ENCODE data around the gene CDT1.

The CDT1 gene

GRCh38 chr16:88755745-88756443 is 47.7 kb upstream of the CDT1 start:
- H3K18ac ChIP-seq (ENCODE audit: low read length): no peak overlapping the region
- H3K23ac ChIP-seq (ENCODE audit: low read length): no peak overlapping the region
- no peak overlapping the region for H3K4me3 ChIP-seq (ENCODE audit: low read depth, low read length)
- H2BK120ac ChIP-seq (ENCODE audit: insufficient read depth, low read length, poor library complexity): no peak overlapping the region
- H2AFZ ChIP-seq (ENCODE audit: insufficient read depth, low read length, poor library complexity): no peak overlapping the region
- no peak for DNase-seq
- H3K9ac ChIP-seq (ENCODE audit: low read length): no peak overlapping the region
- no peak overlapping the region for H4K8ac ChIP-seq (ENCODE audit: low read depth, low read length)
- H4K12ac ChIP-seq (ENCODE audit: low read depth, low read length): no peak overlapping the region
- H3K79me1 ChIP-seq (ENCODE audit: low read length): no peaks in the 10 kb centered on the region
- WGBS (ENCODE audit: extremely low coverage, insufficient coverage, insufficient read length): no CpG with 5 or more reads among the region's 23 CpGs
- no peak overlapping the region for H4K91ac ChIP-seq (ENCODE audit: low read depth, low read length)
- H3K36me3 ChIP-seq (ENCODE audit: control insufficient read depth in 1 of 2, insufficient read depth in 2 of 2, low read length in 2 of 2): peaks cover 4 to 9% of the 10 kb centered on the region in 2 experiments
- H3K27ac ChIP-seq (ENCODE audit: low read depth, low read length): no peak overlapping the region
- H3K27me3 ChIP-seq (ENCODE audit: insufficient read depth, low read length): no peaks in the 10 kb centered on the region
- H3K79me2 ChIP-seq (ENCODE audit: control insufficient read depth, insufficient read depth, low read length, poor library complexity): peaks cover 2% of the 10 kb centered on the region
- H2BK5ac ChIP-seq (ENCODE audit: low read depth, low read length, poor library complexity): no peak overlapping the region
- H3K14ac ChIP-seq (ENCODE audit: low read length): no peak overlapping the region
- peaks cover 4 to 14% of the 10 kb centered on the region in 2 experiments for H3K4me1 ChIP-seq (ENCODE audit: control insufficient read depth in 1 of 2, insufficient read depth in 2 of 2, low read length in 2 of 2)
- H2BK12ac ChIP-seq (ENCODE audit: low read length): no peak overlapping the region
- H3K4ac ChIP-seq (ENCODE audit: low read depth, low read length): no peak overlapping the region
- no peak overlapping the region for H2AK5ac ChIP-seq (ENCODE audit: low read length)
- no peak overlapping the region for H3K4me2 ChIP-seq (ENCODE audit: low read length)
- H3K9me3 ChIP-seq (ENCODE audit: insufficient read depth, low read depth, low read length): peaks cover 5% of the 10 kb centered on the region

GRCh38 chr16:88758227-88758943 is 45.2 kb upstream of the CDT1 start:
- no peak overlapping the region for H3K4me2 ChIP-seq (ENCODE audit: low read length)
- H3K9me3 ChIP-seq (ENCODE audit: insufficient read depth, low read depth, low read length): peaks cover 6% of the 10 kb centered on the region
- H3K27ac ChIP-seq (ENCODE audit: low read depth, low read length): no peak overlapping the region
- H3K79me2 ChIP-seq (ENCODE audit: control insufficient read depth, insufficient read depth, low read length, poor library complexity): peaks cover 13% of the 10 kb centered on the region
- no CpG with 5 or more reads among the region's 13 CpGs for WGBS (ENCODE audit: extremely low coverage, insufficient coverage, insufficient read length)
- no peak overlapping the region for H3K18ac ChIP-seq (ENCODE audit: low read length)
- no peak overlapping the region for H3K4me3 ChIP-seq (ENCODE audit: low read depth, low read length)
- no peak overlapping the region for H3K9ac ChIP-seq (ENCODE audit: low read length)
- H3K14ac ChIP-seq (ENCODE audit: low read length): no peak overlapping the region
- peaks cover 11% of the 10 kb centered on the region for H3K79me1 ChIP-seq (ENCODE audit: low read length)
- H2BK120ac ChIP-seq (ENCODE audit: insufficient read depth, low read length, poor library complexity): no peak overlapping the region
- peaks cover 21 to 37% of the 10 kb centered on the region in 2 experiments for H3K4me1 ChIP-seq (ENCODE audit: control insufficient read depth in 1 of 2, insufficient read depth in 2 of 2, low read length in 2 of 2)
- H2BK12ac ChIP-seq (ENCODE audit: low read length): no peak overlapping the region
- no peak overlapping the region for H3K23ac ChIP-seq (ENCODE audit: low read length)
- H3K27me3 ChIP-seq (ENCODE audit: insufficient read depth, low read length): no peaks in the 10 kb centered on the region
- H3K4ac ChIP-seq (ENCODE audit: low read depth, low read length): no peak overlapping the region
- no peak overlapping the region for H2BK5ac ChIP-seq (ENCODE audit: low read depth, low read length, poor library complexity)
- DNase-seq: no peak
- no peak overlapping the region for H4K12ac ChIP-seq (ENCODE audit: low read depth, low read length)
- no peak overlapping the region for H2AFZ ChIP-seq (ENCODE audit: insufficient read depth, low read length, poor library complexity)
- no peak overlapping the region for H2AK5ac ChIP-seq (ENCODE audit: low read length)
- peaks cover 7% of the 10 kb centered on the region in 2 experiments for H3K36me3 ChIP-seq (ENCODE audit: control insufficient read depth in 1 of 2, insufficient read depth in 2 of 2, low read length in 2 of 2)
- H4K91ac ChIP-seq (ENCODE audit: low read depth, low read length): no peak overlapping the region
- no peak overlapping the region for H4K8ac ChIP-seq (ENCODE audit: low read depth, low read length)

- no peak overlapping the region for H3K18ac ChIP-seq (ENCODE audit: low read length)
- H3K27me3 ChIP-seq (ENCODE audit: insufficient read depth, low read length): no peaks in the 10 kb centered on the region
- peaks cover 6% of the 10 kb centered on the region for H3K9me3 ChIP-seq (ENCODE audit: insufficient read depth, low read depth, low read length)
- peaks cover 13% of the 10 kb centered on the region for H3K79me2 ChIP-seq (ENCODE audit: control insufficient read depth, insufficient read depth, low read length, poor library complexity)
- H3K4me2 ChIP-seq (ENCODE audit: low read length): no peak overlapping the region
- H2AFZ ChIP-seq (ENCODE audit: insufficient read depth, low read length, poor library complexity): no peak overlapping the region
- no peak overlapping the region for H3K23ac ChIP-seq (ENCODE audit: low read length)
- H4K8ac ChIP-seq (ENCODE audit: low read depth, low read length): no peak overlapping the region
- no peak overlapping the region for H4K12ac ChIP-seq (ENCODE audit: low read depth, low read length)
- H3K79me1 ChIP-seq (ENCODE audit: low read length): peaks cover 12% of the 10 kb centered on the region
- no peak overlapping the region for H3K14ac ChIP-seq (ENCODE audit: low read length)
- no peak overlapping the region for H2BK120ac ChIP-seq (ENCODE audit: insufficient read depth, low read length, poor library complexity)
- no peak overlapping the region for H3K4ac ChIP-seq (ENCODE audit: low read depth, low read length)
- H2AK5ac ChIP-seq (ENCODE audit: low read length): no peak overlapping the region
- DNase-seq: no peak
- no peak overlapping the region for H3K9ac ChIP-seq (ENCODE audit: low read length)
- peaks cover 24 to 41% of the 10 kb centered on the region in 2 experiments for H3K4me1 ChIP-seq (ENCODE audit: control insufficient read depth in 1 of 2, insufficient read depth in 2 of 2, low read length in 2 of 2)
- peaks cover 7% of the 10 kb centered on the region in 2 experiments for H3K36me3 ChIP-seq (ENCODE audit: control insufficient read depth in 1 of 2, insufficient read depth in 2 of 2, low read length in 2 of 2)
- H2BK12ac ChIP-seq (ENCODE audit: low read length): no peak overlapping the region
- no CpG with 5 or more reads among the region's 6 CpGs for WGBS (ENCODE audit: extremely low coverage, insufficient coverage, insufficient read length)
- no peak overlapping the region for H3K4me3 ChIP-seq (ENCODE audit: low read depth, low read length)
- no peak overlapping the region for H4K91ac ChIP-seq (ENCODE audit: low read depth, low read length)
- H2BK5ac ChIP-seq (ENCODE audit: low read depth, low read length, poor library complexity): no peak overlapping the region
- H3K27ac ChIP-seq (ENCODE audit: low read depth, low read length): no peak overlapping the region
Measured at GRCh38 chr16:88758944-88759244, 44.7 kb upstream of the CDT1 start.

- Histone ChIP-seq H3K4me1 (ENCODE audit: control insufficient read depth in 1 of 2, insufficient read depth in 2 of 2, low read length in 2 of 2) (peaks cover 30 to 46% of the 10 kb centered on the region in 2 experiments), H3K4me2 (ENCODE audit: low read length) (no peak overlapping the region), H2AK5ac (ENCODE audit: low read length) (no peak overlapping the region), H3K23ac (ENCODE audit: low read length) (no peak overlapping the region), H3K27ac (ENCODE audit: low read depth, low read length) (no peak overlapping the region), H3K36me3 (ENCODE audit: control insufficient read depth in 1 of 2, insufficient read depth in 2 of 2, low read length in 2 of 2) (peaks cover 7% of the 10 kb centered on the region in 2 experiments), H3K9ac (ENCODE audit: low read length) (no peak overlapping the region), H4K91ac (ENCODE audit: low read depth, low read length) (peak overlapping the region; percentile 10), H3K14ac (ENCODE audit: low read length) (no peak overlapping the region), H4K8ac (ENCODE audit: low read depth, low read length) (no peak overlapping the region), H3K4ac (ENCODE audit: low read depth, low read length) (no peak overlapping the region), H3K4me3 (ENCODE audit: low read depth, low read length) (no peak overlapping the region), H3K18ac (ENCODE audit: low read length) (no peak overlapping the region), H4K12ac (ENCODE audit: low read depth, low read length) (no peak overlapping the region), H3K79me2 (ENCODE audit: control insufficient read depth, insufficient read depth, low read length, poor library complexity) (peaks cover 13% of the 10 kb centered on the region), H2BK120ac (ENCODE audit: insufficient read depth, low read length, poor library complexity) (no peak overlapping the region), H2BK5ac (ENCODE audit: low read depth, low read length, poor library complexity) (no peak overlapping the region), H3K9me3 (ENCODE audit: insufficient read depth, low read depth, low read length) (peaks cover 6% of the 10 kb centered on the region), H2BK12ac (ENCODE audit: low read length) (no peak overlapping the region), H3K79me1 (ENCODE audit: low read length) (peaks cover 17% of the 10 kb centered on the region), H2AFZ (ENCODE audit: insufficient read depth, low read length, poor library complexity) (no peak overlapping the region), H3K27me3 (ENCODE audit: insufficient read depth, low read length) (no peaks in the 10 kb centered on the region)
- no CpG with 5 or more reads among the region's 26 CpGs for WGBS (ENCODE audit: extremely low coverage, insufficient coverage, insufficient read length)
- no peak for DNase-seq
Measured at GRCh38 chr16:88759245-88759975, 44.2 kb upstream of the CDT1 start.

All from trophoblast cell (in vitro differentiated cells and primary cell).